ENCODE data around the gene HIVEP3.

Gene HIVEP3

GRCh38 chr1:41935226-41935625 is 16.5 kb upstream of the HIVEP3 start:
- Histone ChIP-seq H2AFZ (ENCODE audit: low read length) (no peak overlapping the region), H3K9me3 (ENCODE audit: low read length) (no peaks in the 10 kb centered on the region), H4K20me1 (ENCODE audit: insufficient read depth, low read length) (no peaks in the 10 kb centered on the region), H3K27me3 (ENCODE audit: insufficient read depth, low read length) (no peaks in the 10 kb centered on the region), H3K4me1 (ENCODE audit: insufficient read depth, low read length, severe bottlenecking) (no peaks in the 10 kb centered on the region), H3K27ac (ENCODE audit: low read depth, low read length, poor library complexity, severe bottlenecking) (no peak overlapping the region), H3K9ac (ENCODE audit: low read length) (no peak overlapping the region), H3K4me2 (ENCODE audit: low read length) (no peak overlapping the region), H3K9me2 (ENCODE audit: low read depth, low read length) (no peaks in the 10 kb centered on the region), H3K4me3 (ENCODE audit: low read depth, low read length, poor library complexity, severe bottlenecking) (no peak overlapping the region), H3K79me2 (ENCODE audit: insufficient read depth, low read length) (no peaks in the 10 kb centered on the region), H3F3A (ENCODE audit: insufficient read depth, low read length) (no peaks in the 10 kb centered on the region), H3K36me3 (ENCODE audit: insufficient read depth, low read length) (no peaks in the 10 kb centered on the region)
- TF ChIP-seq, protein P1, sequence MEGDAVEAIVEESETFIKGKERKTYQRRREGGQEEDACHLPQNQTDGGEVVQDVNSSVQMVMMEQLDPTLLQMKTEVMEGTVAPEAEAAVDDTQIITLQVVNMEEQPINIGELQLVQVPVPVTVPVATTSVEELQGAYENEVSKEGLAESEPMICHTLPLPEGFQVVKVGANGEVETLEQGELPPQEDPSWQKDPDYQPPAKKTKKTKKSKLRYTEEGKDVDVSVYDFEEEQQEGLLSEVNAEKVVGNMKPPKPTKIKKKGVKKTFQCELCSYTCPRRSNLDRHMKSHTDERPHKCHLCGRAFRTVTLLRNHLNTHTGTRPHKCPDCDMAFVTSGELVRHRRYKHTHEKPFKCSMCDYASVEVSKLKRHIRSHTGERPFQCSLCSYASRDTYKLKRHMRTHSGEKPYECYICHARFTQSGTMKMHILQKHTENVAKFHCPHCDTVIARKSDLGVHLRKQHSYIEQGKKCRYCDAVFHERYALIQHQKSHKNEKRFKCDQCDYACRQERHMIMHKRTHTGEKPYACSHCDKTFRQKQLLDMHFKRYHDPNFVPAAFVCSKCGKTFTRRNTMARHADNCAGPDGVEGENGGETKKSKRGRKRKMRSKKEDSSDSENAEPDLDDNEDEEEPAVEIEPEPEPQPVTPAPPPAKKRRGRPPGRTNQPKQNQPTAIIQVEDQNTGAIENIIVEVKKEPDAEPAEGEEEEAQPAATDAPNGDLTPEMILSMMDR (IDR thresholded peaks at IDR 0.05; ENCODE audit: low read length), result no peak
- no peak for TF ChIP-seq EZH2 (IDR thresholded peaks at IDR 0.05; ENCODE audit: borderline replicate concordance, low read length)

GRCh38 chr1:41933106-41933505 is 14.4 kb upstream of the HIVEP3 start:
- H3K9me3 ChIP-seq (ENCODE audit: low read length), result no peaks in the 10 kb centered on the region
- no peaks in the 10 kb centered on the region for H3K4me1 ChIP-seq (ENCODE audit: insufficient read depth, low read length, severe bottlenecking)
- H3K27ac ChIP-seq (ENCODE audit: low read depth, low read length, poor library complexity, severe bottlenecking), result no peak overlapping the region
- H4K20me1 ChIP-seq (ENCODE audit: insufficient read depth, low read length), result no peaks in the 10 kb centered on the region
- H3K9me2 ChIP-seq (ENCODE audit: low read depth, low read length), result no peaks in the 10 kb centered on the region
- no peak overlapping the region for H2AFZ ChIP-seq (ENCODE audit: low read length)
- no peaks in the 10 kb centered on the region for H3K27me3 ChIP-seq (ENCODE audit: insufficient read depth, low read length)
- H3K4me3 ChIP-seq (ENCODE audit: low read depth, low read length, poor library complexity, severe bottlenecking), result no peak overlapping the region
- H3K4me2 ChIP-seq (ENCODE audit: low read length), result no peak overlapping the region
- no peaks in the 10 kb centered on the region for H3K36me3 ChIP-seq (ENCODE audit: insufficient read depth, low read length)
- TF ChIP-seq EZH2 (IDR thresholded peaks at IDR 0.05; ENCODE audit: borderline replicate concordance, low read length), result no peak
- TF ChIP-seq, protein P1 (IDR thresholded peaks at IDR 0.05; ENCODE audit: low read length), result no peak
- H3F3A ChIP-seq (ENCODE audit: insufficient read depth, low read length), result no peaks in the 10 kb centered on the region
- no peak overlapping the region for H3K9ac ChIP-seq (ENCODE audit: low read length)
- H3K79me2 ChIP-seq (ENCODE audit: insufficient read depth, low read length), result no peaks in the 10 kb centered on the region

- Histone ChIP-seq H3K4me1 (ENCODE audit: insufficient read depth, low read length, severe bottlenecking) (no peaks in the 10 kb centered on the region), H3K9ac (ENCODE audit: low read length) (no peak overlapping the region), H3K9me3 (ENCODE audit: low read length) (no peaks in the 10 kb centered on the region), H4K20me1 (ENCODE audit: insufficient read depth, low read length) (no peaks in the 10 kb centered on the region), H3F3A (ENCODE audit: insufficient read depth, low read length) (no peaks in the 10 kb centered on the region), H3K27ac (ENCODE audit: low read depth, low read length, poor library complexity, severe bottlenecking) (no peak overlapping the region), H3K4me3 (ENCODE audit: low read depth, low read length, poor library complexity, severe bottlenecking) (no peak overlapping the region), H3K79me2 (ENCODE audit: insufficient read depth, low read length) (no peaks in the 10 kb centered on the region), H3K9me2 (ENCODE audit: low read depth, low read length) (no peaks in the 10 kb centered on the region), H2AFZ (ENCODE audit: low read length) (no peak overlapping the region), H3K27me3 (ENCODE audit: insufficient read depth, low read length) (no peaks in the 10 kb centered on the region), H3K4me2 (ENCODE audit: low read length) (no peak overlapping the region), H3K36me3 (ENCODE audit: insufficient read depth, low read length) (no peaks in the 10 kb centered on the region)
- TF ChIP-seq EZH2 (IDR thresholded peaks at IDR 0.05; ENCODE audit: borderline replicate concordance, low read length), result no peak
These were observed 12.9 kb upstream of the HIVEP3 start for GRCh38 chr1:41931578-41931977.

- Histone ChIP-seq H3K4me2 (ENCODE audit: low read length) (no peak overlapping the region), H3F3A (ENCODE audit: insufficient read depth, low read length) (no peaks in the 10 kb centered on the region), H4K20me1 (ENCODE audit: insufficient read depth, low read length) (no peaks in the 10 kb centered on the region), H3K27ac (ENCODE audit: low read depth, low read length, poor library complexity, severe bottlenecking) (no peak overlapping the region), H3K9me3 (ENCODE audit: low read length) (no peaks in the 10 kb centered on the region), H3K4me3 (ENCODE audit: low read depth, low read length, poor library complexity, severe bottlenecking) (no peak overlapping the region), H2AFZ (ENCODE audit: low read length) (no peak overlapping the region), H3K9me2 (ENCODE audit: low read depth, low read length) (no peaks in the 10 kb centered on the region), H3K79me2 (ENCODE audit: insufficient read depth, low read length) (no peaks in the 10 kb centered on the region), H3K27me3 (ENCODE audit: insufficient read depth, low read length) (no peaks in the 10 kb centered on the region), H3K9ac (ENCODE audit: low read length) (no peak overlapping the region), H3K4me1 (ENCODE audit: insufficient read depth, low read length, severe bottlenecking) (no peaks in the 10 kb centered on the region), H3K36me3 (ENCODE audit: insufficient read depth, low read length) (no peaks in the 10 kb centered on the region)
- TF ChIP-seq EZH2 (IDR thresholded peaks at IDR 0.05; ENCODE audit: borderline replicate concordance, low read length), result no peak
- TF ChIP-seq, protein P1 (IDR thresholded peaks at IDR 0.05; ENCODE audit: low read length), result no peak
These were observed 8.4 kb upstream of the HIVEP3 start for GRCh38 chr1:41927118-41927517.

All from OCI-LY1 (cell line).